Endodermal cell (in vitro differentiated cells): ENCODE results near the gene ODF2. TPM values are rescaled to one million over a fixed set of nuclear protein-coding genes. Genes with fewer than 3 reads are reported as not detected.
"Not testable (repeated sequence)": the region's sequence is repeated elsewhere in the genome, so short reads cannot be mapped to it uniquely, and the experiment has no call there.

Experiments used
- DNase-seq: peaks from one replicate; pipeline ENCODE4 v3.0.0-alpha.2; 2017
- H3K27ac ChIP-seq: 2 replicates; pipeline ENCODE4 v1.5.1; 2013; ENCODE audit warnings: mild to moderate bottlenecking, low read depth, low read length, moderate library complexity
- H3K27me3 ChIP-seq: 2 replicates; pipeline ENCODE4 v1.6.1; 2013; ENCODE audit warnings: mild to moderate bottlenecking, low read length, moderate library complexity; ENCODE audit not compliant: insufficient read depth, control insufficient read depth, poor library complexity, severe bottlenecking
- H3K36me3 ChIP-seq: 2 replicates; pipeline ENCODE4 v1.7.0; 2013; ENCODE audit warnings: mild to moderate bottlenecking, low read length, moderate library complexity; ENCODE audit not compliant: control insufficient read depth, insufficient read depth
- H3K4me1 ChIP-seq: one replicate; pipeline ENCODE4 v1.7.0; 2013; ENCODE audit warnings: low read length; ENCODE audit not compliant: control insufficient read depth, insufficient read depth
- H3K4me3 ChIP-seq: 2 replicates; pipeline ENCODE4 v1.5.1; 2013; ENCODE audit warnings: mild to moderate bottlenecking, low read length, moderate library complexity
- H3K9ac ChIP-seq: 2 replicates; pipeline ENCODE4 v1.6.1; 2013; ENCODE audit warnings: mild to moderate bottlenecking, low read length, moderate library complexity; ENCODE audit not compliant: poor library complexity, severe bottlenecking; ENCODE audit errors: extremely low read depth
- H3K9me3 ChIP-seq: 2 replicates; pipeline ENCODE4 v1.6.1; 2013; ENCODE audit warnings: mild to moderate bottlenecking, low read length, moderate library complexity; ENCODE audit not compliant: control insufficient read depth
- H3K27ac Mint-ChIP-seq: 2 replicates; pipeline ENCODE4 v1.8.0; 2020; ENCODE audit warnings: mixed read lengths
- H3K27me3 Mint-ChIP-seq: 2 replicates; pipeline ENCODE4 v1.8.0; 2021; ENCODE audit warnings: mild to moderate bottlenecking, mixed read lengths; ENCODE audit not compliant: insufficient read depth
- H3K36me3 Mint-ChIP-seq: 2 replicates; pipeline ENCODE4 v1.8.0; 2020; ENCODE audit warnings: low read depth, mixed read lengths
- H3K4me1 Mint-ChIP-seq: 2 replicates; pipeline ENCODE4 v1.8.0; 2020; ENCODE audit warnings: mixed read lengths
- H3K4me3 Mint-ChIP-seq: 2 replicates; pipeline ENCODE4 v1.8.0; 2020; ENCODE audit warnings: mild to moderate bottlenecking, moderate library complexity, mixed read lengths
- H3K9me3 Mint-ChIP-seq: 2 replicates; pipeline ENCODE4 v1.8.0; 2020; ENCODE audit warnings: mild to moderate bottlenecking, mixed read lengths
- WGBS, 2 experiments: methylation state at CpG; one replicate each; pipeline versions ENCODE4 v1.1.5 to v1.1.7; 2013; ENCODE audit warnings: missing lambda C conversion rate in 2 of 2, mixed read lengths in 1 of 2; ENCODE audit not compliant: insufficient coverage in 1 of 2, insufficient read length in 1 of 2; 5-methylcytosine and 5-hydroxymethylcytosine counted together
- total RNA-seq, 2 donors: library from RNA; stranded (reverse); fragmentation: NEBNext Ultra II Directional in 1 of 2; extraction: Animal tissue kit (Norgen Biotek cat#: 25700) in 1 of 2; gene quantifications; 2 replicates in 1 of 2; 3 replicates in 1 of 2; pipeline ENCODE4 v1.2.1, GENCODE V29; 2021
- TF ChIP-seq, protein P1 (sequence below): fragments of 200-600 bp; sonication (generic); conservative IDR thresholded peaks from 2 replicates; pipeline ENCODE4 v1.5.0; 2021; ENCODE audit warnings: antibody characterized with exemption, mild to moderate bottlenecking

ODF2 gene
- total RNA-seq, 2 donors from 2014 or later, result 34.5 to 48.7 TPM

- Histone ChIP-seq H3K9me3 (no peaks in the 10 kb centered on the region), H3K27ac (peak overlapping the region; percentile 17), H3K36me3 (no peaks in the 10 kb centered on the region), H3K27me3 (no peaks in the 10 kb centered on the region), H3K9ac (no peak overlapping the region), H3K4me1 (no peaks in the 10 kb centered on the region), H3K4me3 (no peak overlapping the region)
- no peak overlapping the region for H3K4me3 Mint-ChIP-seq
- no peaks in the 10 kb centered on the region for H3K36me3 Mint-ChIP-seq
- H3K9me3 Mint-ChIP-seq, result no peaks in the 10 kb centered on the region
- H3K4me1 Mint-ChIP-seq, result no peaks in the 10 kb centered on the region
- H3K27me3 Mint-ChIP-seq, result peaks cover 19% of the 10 kb centered on the region
- 92 to 93% methylated on average over 5 to 7 of the region's 7 CpGs for WGBS, 2 experiments
- TF ChIP-seq, protein P1, sequence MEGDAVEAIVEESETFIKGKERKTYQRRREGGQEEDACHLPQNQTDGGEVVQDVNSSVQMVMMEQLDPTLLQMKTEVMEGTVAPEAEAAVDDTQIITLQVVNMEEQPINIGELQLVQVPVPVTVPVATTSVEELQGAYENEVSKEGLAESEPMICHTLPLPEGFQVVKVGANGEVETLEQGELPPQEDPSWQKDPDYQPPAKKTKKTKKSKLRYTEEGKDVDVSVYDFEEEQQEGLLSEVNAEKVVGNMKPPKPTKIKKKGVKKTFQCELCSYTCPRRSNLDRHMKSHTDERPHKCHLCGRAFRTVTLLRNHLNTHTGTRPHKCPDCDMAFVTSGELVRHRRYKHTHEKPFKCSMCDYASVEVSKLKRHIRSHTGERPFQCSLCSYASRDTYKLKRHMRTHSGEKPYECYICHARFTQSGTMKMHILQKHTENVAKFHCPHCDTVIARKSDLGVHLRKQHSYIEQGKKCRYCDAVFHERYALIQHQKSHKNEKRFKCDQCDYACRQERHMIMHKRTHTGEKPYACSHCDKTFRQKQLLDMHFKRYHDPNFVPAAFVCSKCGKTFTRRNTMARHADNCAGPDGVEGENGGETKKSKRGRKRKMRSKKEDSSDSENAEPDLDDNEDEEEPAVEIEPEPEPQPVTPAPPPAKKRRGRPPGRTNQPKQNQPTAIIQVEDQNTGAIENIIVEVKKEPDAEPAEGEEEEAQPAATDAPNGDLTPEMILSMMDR, result no peak
- no peak overlapping the region for H3K27ac Mint-ChIP-seq
- DNase-seq, result no peak
These were observed 16.5 kb upstream of the ODF2 start for GRCh38 chr9:128439273-128439672.

GRCh38 chr9:128442150-128442549 lies 13.7 kb upstream of the ODF2 start:
- Histone ChIP-seq H3K9me3 (no peaks in the 10 kb centered on the region), H3K27ac (no peak overlapping the region), H3K27me3 (no peaks in the 10 kb centered on the region), H3K4me1 (no peaks in the 10 kb centered on the region), H3K36me3 (no peaks in the 10 kb centered on the region), H3K9ac (no peak overlapping the region), H3K4me3 (no peak overlapping the region)
- H3K4me1 Mint-ChIP-seq, result no peaks in the 10 kb centered on the region
- peaks cover 38% of the 10 kb centered on the region for H3K27me3 Mint-ChIP-seq
- DNase-seq, result no peak
- no peak overlapping the region for H3K4me3 Mint-ChIP-seq
- 70 to 83% methylated on average over 3 to 6 of the region's 6 CpGs for WGBS, 2 experiments
- no peak overlapping the region for H3K27ac Mint-ChIP-seq
- TF ChIP-seq, protein P1, result no peak
- no peaks in the 10 kb centered on the region for H3K9me3 Mint-ChIP-seq
- no peaks in the 10 kb centered on the region for H3K36me3 Mint-ChIP-seq

DNA sequence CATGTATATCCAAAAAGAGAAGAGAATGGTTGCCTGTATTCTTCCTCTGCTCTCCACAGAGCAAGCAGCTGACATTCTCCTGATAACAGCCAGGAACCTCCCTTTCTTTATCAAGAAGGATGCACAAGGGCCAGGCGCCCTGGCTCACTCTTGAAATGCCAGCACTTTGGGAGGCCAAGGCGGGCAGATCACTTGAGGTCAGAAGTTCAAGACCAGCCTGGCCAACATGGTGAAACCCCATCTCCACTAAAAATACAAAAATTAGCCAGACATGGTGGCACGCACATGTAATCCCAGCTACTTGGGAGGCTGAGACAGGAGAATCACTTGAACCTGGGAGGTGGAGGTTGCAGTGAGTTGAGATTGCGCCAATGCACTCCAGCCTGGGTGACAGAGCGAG lies 9.3 kb upstream of the ODF2 start:
- H3K27ac Mint-ChIP-seq, H3K36me3 Mint-ChIP-seq, H3K4me1 Mint-ChIP-seq, DNase-seq, H3K9me3 ChIP-seq, H3K27ac ChIP-seq, H3K4me3 Mint-ChIP-seq, H3K36me3 ChIP-seq, H3K9ac ChIP-seq, H3K9me3 Mint-ChIP-seq, H3K27me3 ChIP-seq, H3K4me3 ChIP-seq, H3K4me1 ChIP-seq: not testable (repeated sequence)
- H3K27me3 Mint-ChIP-seq, result peaks cover 66% of the 10 kb centered on the region
- WGBS, 2 experiments, result 88 to 95% methylated on average over 3 of the region's 5 CpGs

GRCh38 chr9:128448746-128449145 lies 7.1 kb upstream of the ODF2 start:
- DNase-seq, result no peak
- H3K36me3 ChIP-seq, result no peaks in the 10 kb centered on the region
- H3K27me3 ChIP-seq, result peaks cover 12% of the 10 kb centered on the region
- TF ChIP-seq, protein P1, result no peak
- no peaks in the 10 kb centered on the region for H3K36me3 Mint-ChIP-seq
- no peaks in the 10 kb centered on the region for H3K9me3 Mint-ChIP-seq
- no peaks in the 10 kb centered on the region for H3K4me1 Mint-ChIP-seq
- WGBS, 2 experiments, result 91 to 100% methylated on average over 1 to 2 of the region's 2 CpGs
- H3K27ac ChIP-seq, result no peak overlapping the region
- H3K4me3 Mint-ChIP-seq, result no peak overlapping the region
- no peaks in the 10 kb centered on the region for H3K4me1 ChIP-seq
- H3K27ac Mint-ChIP-seq, result no peak overlapping the region
- no peak overlapping the region for H3K4me3 ChIP-seq
- H3K9me3 ChIP-seq, result no peaks in the 10 kb centered on the region
- H3K9ac ChIP-seq, result no peak overlapping the region
- H3K27me3 Mint-ChIP-seq, result peaks cover 66% of the 10 kb centered on the region
